Muscle layer of duodenum (tissue), 2 donors: ENCODE measurements around the gene SAXO1.

Source experiments
- H3K27ac ChIP-seq: one replicate; pipeline ENCODE4 v1.7.0; 2013; ENCODE audit warnings: mild to moderate bottlenecking, low read length
- H3K27me3 ChIP-seq: one replicate; pipeline ENCODE4 v1.7.0; 2013; ENCODE audit warnings: low read depth, mild to moderate bottlenecking, control low read depth, low read length
- H3K36me3 ChIP-seq, 2 donors: one replicate each; pipeline ENCODE4 v1.7.0; 2013; ENCODE audit warnings: low read length in 2 of 2, control low read depth in 1 of 2, mild to moderate bottlenecking in 1 of 2; ENCODE audit not compliant: insufficient read depth in 2 of 2, control insufficient read depth in 1 of 2
- H3K4me1 ChIP-seq, 2 donors: one replicate each; pipeline ENCODE4 v1.7.0; 2013; ENCODE audit warnings: low read length in 2 of 2, mild to moderate bottlenecking in 2 of 2, control low read depth in 1 of 2, moderate library complexity in 1 of 2; ENCODE audit not compliant: insufficient read depth in 2 of 2, control insufficient read depth in 1 of 2
- H3K4me3 ChIP-seq, 2 donors: one replicate each; pipeline ENCODE4 v1.7.0; 2013; ENCODE audit warnings: low read length in 2 of 2, low read depth in 1 of 2, mild to moderate bottlenecking in 1 of 2
- H3K9me3 ChIP-seq, 2 donors: one replicate each; pipeline ENCODE4 v1.7.0; 2013; ENCODE audit warnings: low read length in 2 of 2, control low read depth in 1 of 2, mild to moderate bottlenecking in 1 of 2; ENCODE audit not compliant: control insufficient read depth in 1 of 2
- donor health status: healthy.

SAXO1 gene

GRCh38 chr9:18893046-18893445, 140.0 kb downstream of the SAXO1 start:
- Histone ChIP-seq H3K36me3 (peaks cover 2 to 42% of the 10 kb centered on the region in 2 donors), H3K9me3 (peaks cover 0 to 18% of the 10 kb centered on the region in 2 donors)

GRCh38 chr9:18891946-18892670, 140.9 kb downstream of the SAXO1 start:
- Histone ChIP-seq H3K27me3 (no peaks in the 10 kb centered on the region), H3K27ac (no peak overlapping the region), H3K9me3 (peaks cover 0 to 18% of the 10 kb centered on the region in 2 donors), H3K4me3 (no peak overlapping the region), H3K36me3 (peaks cover 2 to 37% of the 10 kb centered on the region in 2 donors), H3K4me1 (peaks cover 0 to 12% of the 10 kb centered on the region in 2 donors)

More at GRCh38 chr9:18893046-18893445, 140.0 kb downstream of the SAXO1 start:
- peaks cover 0 to 9% of the 10 kb centered on the region in 2 donors for H3K4me1 ChIP-seq
- no peaks in the 10 kb centered on the region for H3K27me3 ChIP-seq
- H3K27ac ChIP-seq, result no peak overlapping the region
- H3K4me3 ChIP-seq, result no peak overlapping the region

- Histone ChIP-seq H3K4me1 (peaks cover 0 to 12% of the 10 kb centered on the region in 2 donors), H3K4me3 (no peak overlapping the region), H3K9me3 (peaks cover 0 to 4% of the 10 kb centered on the region in 2 donors), H3K27me3 (no peaks in the 10 kb centered on the region), H3K27ac (no peak overlapping the region), H3K36me3 (peaks cover 0 to 25% of the 10 kb centered on the region in 2 donors)
Measured at GRCh38 chr9:18890372-18890771, 142.6 kb downstream of the SAXO1 start.

- Histone ChIP-seq H3K36me3 (peaks cover 0 to 16% of the 10 kb centered on the region in 2 donors), H3K4me3 (no peak overlapping the region), H3K27me3 (no peaks in the 10 kb centered on the region), H3K4me1 (peaks cover 0 to 12% of the 10 kb centered on the region in 2 donors), H3K27ac (no peak overlapping the region), H3K9me3 (no peaks in the 10 kb centered on the region)
Measured at GRCh38 chr9:18889550-18889949, 143.5 kb downstream of the SAXO1 start.

GRCh38 chr9:18888290-18888689, 144.7 kb downstream of the SAXO1 start:
- Histone ChIP-seq H3K27ac (no peak overlapping the region), H3K36me3 (peaks cover 0 to 13% of the 10 kb centered on the region in 2 donors), H3K9me3 (no peaks in the 10 kb centered on the region), H3K4me3 (no peak overlapping the region), H3K4me1 (peaks cover 0 to 12% of the 10 kb centered on the region in 2 donors), H3K27me3 (no peaks in the 10 kb centered on the region)

- Histone ChIP-seq H3K27me3 (no peaks in the 10 kb centered on the region), H3K27ac (no peak overlapping the region), H3K36me3 (peaks cover 0 to 10% of the 10 kb centered on the region in 2 donors), H3K4me3 (no peak overlapping the region), H3K4me1 (peaks cover 0 to 12% of the 10 kb centered on the region in 2 donors), H3K9me3 (no peaks in the 10 kb centered on the region)
Measured at GRCh38 chr9:18887546-18887945, 145.5 kb downstream of the SAXO1 start.

GRCh38 chr9:18881758-18882157, 151.3 kb downstream of the SAXO1 start:
- H3K27me3 ChIP-seq, result no peaks in the 10 kb centered on the region
- H3K4me1 ChIP-seq, result no peaks in the 10 kb centered on the region
- H3K27ac ChIP-seq, result no peak overlapping the region
- H3K4me3 ChIP-seq, result no peak overlapping the region
- no peaks in the 10 kb centered on the region for H3K36me3 ChIP-seq
- H3K9me3 ChIP-seq, result no peaks in the 10 kb centered on the region

GRCh38 chr9:18877984-18878383, 155.0 kb downstream of the SAXO1 start:
- Histone ChIP-seq H3K27me3 (no peaks in the 10 kb centered on the region), H3K36me3 (no peaks in the 10 kb centered on the region), H3K4me3 (no peak overlapping the region), H3K4me1 (no peaks in the 10 kb centered on the region), H3K9me3 (no peaks in the 10 kb centered on the region), H3K27ac (no peak overlapping the region)
